HG02852 (cell line): ENCODE measurements around the gene ADAM22.
"Not testable (repeated sequence)": the region's sequence is repeated elsewhere in the genome, so short reads cannot be mapped to it uniquely, and the experiment has no call there.

Source experiments
- ATAC-seq: cut with Tn5 transposase; IDR thresholded peaks from one replicate; pipeline ENCODE4 v1.9.1; 2021; ENCODE audit warnings: mild to moderate bottlenecking, moderate library complexity; ENCODE audit not compliant: unreplicated experiment

The ADAM22 gene, protein sequence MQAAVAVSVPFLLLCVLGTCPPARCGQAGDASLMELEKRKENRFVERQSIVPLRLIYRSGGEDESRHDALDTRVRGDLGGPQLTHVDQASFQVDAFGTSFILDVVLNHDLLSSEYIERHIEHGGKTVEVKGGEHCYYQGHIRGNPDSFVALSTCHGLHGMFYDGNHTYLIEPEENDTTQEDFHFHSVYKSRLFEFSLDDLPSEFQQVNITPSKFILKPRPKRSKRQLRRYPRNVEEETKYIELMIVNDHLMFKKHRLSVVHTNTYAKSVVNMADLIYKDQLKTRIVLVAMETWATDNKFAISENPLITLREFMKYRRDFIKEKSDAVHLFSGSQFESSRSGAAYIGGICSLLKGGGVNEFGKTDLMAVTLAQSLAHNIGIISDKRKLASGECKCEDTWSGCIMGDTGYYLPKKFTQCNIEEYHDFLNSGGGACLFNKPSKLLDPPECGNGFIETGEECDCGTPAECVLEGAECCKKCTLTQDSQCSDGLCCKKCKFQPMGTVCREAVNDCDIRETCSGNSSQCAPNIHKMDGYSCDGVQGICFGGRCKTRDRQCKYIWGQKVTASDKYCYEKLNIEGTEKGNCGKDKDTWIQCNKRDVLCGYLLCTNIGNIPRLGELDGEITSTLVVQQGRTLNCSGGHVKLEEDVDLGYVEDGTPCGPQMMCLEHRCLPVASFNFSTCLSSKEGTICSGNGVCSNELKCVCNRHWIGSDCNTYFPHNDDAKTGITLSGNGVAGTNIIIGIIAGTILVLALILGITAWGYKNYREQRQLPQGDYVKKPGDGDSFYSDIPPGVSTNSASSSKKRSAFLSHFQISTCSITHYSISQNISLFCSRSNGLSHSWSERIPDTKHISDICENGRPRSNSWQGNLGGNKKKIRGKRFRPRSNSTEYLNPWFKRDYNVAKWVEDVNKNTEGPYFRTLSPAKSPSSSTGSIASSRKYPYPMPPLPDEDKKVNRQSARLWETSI

DNA sequence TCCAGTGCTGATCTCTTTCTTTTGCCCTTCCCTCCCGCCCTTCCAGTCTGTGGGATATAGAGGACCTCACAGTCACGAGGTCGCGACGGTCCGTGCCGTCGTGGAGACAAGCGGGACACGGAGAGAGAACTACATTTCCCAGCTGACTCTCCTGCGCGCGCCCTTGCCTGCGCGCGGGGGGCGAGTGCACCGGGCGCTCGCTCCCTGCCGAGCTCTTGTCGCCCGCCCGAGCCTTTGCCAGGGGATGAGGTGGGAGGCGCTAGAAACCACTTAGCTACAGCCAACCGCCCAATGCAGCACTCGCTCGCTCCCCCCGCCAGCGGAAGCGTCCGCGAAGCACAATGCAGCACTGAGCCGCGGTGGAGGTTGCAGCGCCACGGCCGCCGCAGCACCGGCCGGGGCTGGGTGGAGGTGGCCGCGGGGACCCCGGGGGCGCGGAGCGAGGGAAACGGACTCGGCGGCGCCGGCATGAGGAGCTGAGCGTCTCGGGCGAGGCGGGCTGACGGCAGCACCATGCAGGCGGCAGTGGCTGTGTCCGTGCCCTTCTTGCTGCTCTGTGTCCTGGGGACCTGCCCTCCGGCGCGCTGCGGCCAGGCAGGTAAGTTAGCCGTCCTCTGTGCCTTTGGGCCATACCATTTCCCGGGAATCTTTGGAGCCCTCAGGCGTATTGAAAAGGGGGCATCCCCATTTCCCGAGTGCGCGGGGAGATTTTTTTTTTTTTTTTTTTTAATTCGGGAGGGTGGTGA, at the start of gene ADAM22:
Gene ADAM22, plus strand, starts transcription at position 299 of the 746 bp plus-strand sequence. Its CDS starts 215 bp downstream, at position 514.
- peak; percentile 96 for ATAC-seq

DNA sequence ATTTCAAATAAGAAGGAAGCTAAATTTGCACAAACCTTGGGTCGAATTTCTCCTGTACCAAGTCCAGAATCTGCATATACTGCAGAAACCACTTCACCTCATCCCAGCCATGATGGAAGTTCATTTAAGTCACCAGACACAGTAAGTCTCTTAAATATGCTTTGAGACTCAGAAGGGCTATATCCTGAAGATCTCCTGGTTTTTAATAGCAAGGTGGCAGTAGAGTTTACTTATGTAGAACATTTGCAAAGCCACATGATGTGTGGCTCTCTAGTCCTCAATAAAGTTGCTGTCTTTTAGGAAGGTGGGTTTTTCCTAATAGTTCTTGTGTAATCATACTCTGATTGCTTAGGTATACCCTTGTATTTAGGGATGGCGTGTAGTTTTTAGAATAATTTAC, 49.0 kb upstream of the ADAM22 start:
- ATAC-seq: no peak

GRCh38 chr7:87886875-87887274, 47.2 kb upstream of the ADAM22 start:
- no peak for ATAC-seq

GRCh38 chr7:87895363-87895762, 38.7 kb upstream of the ADAM22 start:
- ATAC-seq: no peak

- ATAC-seq: no peak
Measured at GRCh38 chr7:87899255-87899654, 34.8 kb upstream of the ADAM22 start.

DNA sequence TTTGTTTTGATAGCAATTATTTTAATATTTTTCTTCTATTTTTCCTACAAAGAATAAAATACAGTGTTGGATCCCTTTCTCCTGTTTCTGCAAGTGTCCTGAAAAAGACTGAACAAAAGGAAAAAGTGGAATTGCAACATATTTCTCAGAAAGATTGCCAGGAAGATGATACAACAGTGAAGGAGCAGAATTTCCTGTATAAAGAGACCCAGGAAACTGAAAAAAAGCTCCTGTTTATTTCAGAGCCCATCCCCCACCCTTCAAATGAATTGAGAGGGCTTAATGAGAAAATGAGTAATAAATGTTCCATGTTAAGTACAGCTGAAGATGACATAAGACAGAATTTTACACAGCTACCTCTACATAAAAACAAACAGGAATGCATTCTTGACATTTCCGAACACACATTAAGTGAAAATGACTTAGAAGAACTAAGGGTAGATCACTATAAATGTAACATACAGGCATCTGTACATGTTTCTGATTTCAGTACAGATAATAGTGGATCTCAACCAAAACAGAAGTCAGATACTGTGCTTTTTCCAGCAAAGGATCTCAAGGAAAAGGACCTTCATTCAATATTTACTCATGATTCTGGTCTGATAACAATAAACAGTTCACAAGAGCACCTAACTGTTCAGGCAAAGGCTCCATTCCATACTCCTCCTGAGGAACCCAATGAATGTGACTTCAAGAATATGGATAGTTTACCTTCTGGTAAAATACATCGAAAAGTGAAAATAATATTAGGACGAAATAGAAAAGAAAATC, 26.7 kb upstream of the ADAM22 start:
- ATAC-seq: not testable (repeated sequence)

DNA sequence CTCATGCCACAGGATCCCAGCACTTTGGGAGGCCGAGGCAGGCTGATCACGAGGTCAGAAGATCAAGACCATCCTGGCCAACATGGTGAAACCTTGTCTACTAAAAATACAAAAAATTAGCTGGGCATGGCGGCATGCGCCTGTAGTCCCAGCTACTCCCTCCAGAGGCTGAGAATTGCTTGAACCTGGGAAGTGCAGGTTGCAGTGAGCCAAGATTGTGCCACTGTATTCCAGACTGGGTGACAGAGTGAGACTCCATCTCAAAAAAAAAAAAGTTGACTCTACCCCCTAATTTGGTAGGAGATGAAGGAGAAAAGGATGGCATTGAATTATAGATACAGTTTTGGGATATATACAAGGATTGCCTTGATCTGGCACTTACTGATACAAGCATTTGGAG, 25.2 kb upstream of the ADAM22 start:
- ATAC-seq: not testable (repeated sequence)

DNA sequence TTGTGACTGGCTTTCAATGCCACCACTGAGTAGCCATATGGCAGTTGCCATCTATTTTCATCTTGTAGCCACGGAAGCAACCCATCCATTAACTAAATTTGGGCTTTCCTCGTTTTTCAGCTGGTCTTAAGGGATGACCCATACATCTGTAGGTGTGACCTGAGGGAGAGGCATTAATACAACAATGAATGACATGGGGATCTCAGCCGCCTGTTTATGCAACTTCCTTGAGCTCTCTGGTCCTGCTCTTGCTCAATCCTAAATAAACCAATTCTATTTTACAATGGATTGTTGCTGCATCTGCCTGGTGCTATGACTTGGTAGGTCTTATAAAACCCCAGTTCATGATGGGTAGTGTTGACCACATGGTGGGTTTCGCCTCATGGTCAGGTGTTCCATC, 21.9 kb upstream of the ADAM22 start:
- no peak for ATAC-seq

DNA sequence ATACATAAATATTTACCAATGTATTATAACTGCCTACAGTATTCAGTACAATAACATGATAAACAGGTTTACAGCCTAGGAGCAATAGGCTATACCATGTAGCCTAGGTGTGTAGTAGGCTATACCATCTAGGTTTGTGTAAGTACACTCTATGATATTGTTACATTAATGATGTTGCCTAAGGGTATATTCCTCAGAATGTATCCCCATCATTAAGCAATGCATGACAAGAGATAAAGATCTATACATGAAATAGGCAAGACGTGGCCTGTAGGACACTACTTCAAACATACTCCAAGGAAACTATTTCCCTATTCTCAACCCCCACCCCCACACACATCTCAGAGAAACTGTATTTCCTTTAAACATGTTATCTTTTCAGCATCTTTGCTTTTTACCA, 15.3 kb upstream of the ADAM22 start:
- ATAC-seq: no peak

DNA sequence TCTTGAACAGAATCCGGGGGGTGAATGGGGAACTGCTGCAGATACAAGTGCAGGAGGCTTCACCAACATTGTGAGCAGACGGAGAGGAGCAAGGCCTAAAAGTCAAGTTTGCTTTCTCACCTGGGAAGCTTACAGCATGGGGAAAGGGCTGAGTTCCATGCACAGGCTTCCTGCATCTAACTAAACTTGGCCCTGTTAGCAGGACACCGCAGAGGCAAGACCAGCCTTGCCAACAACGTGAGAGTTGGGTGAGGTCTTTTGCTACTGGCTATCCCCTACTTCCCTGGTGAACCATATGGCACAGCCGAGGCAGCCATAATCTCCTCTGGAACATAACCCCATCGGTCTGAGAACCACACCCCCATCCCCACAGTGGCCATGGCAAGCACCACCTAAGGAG, 14.2 kb upstream of the ADAM22 start:
- ATAC-seq: no peak

- no peak for ATAC-seq
Measured at GRCh38 chr7:87920578-87920977, 13.5 kb upstream of the ADAM22 start.

DNA sequence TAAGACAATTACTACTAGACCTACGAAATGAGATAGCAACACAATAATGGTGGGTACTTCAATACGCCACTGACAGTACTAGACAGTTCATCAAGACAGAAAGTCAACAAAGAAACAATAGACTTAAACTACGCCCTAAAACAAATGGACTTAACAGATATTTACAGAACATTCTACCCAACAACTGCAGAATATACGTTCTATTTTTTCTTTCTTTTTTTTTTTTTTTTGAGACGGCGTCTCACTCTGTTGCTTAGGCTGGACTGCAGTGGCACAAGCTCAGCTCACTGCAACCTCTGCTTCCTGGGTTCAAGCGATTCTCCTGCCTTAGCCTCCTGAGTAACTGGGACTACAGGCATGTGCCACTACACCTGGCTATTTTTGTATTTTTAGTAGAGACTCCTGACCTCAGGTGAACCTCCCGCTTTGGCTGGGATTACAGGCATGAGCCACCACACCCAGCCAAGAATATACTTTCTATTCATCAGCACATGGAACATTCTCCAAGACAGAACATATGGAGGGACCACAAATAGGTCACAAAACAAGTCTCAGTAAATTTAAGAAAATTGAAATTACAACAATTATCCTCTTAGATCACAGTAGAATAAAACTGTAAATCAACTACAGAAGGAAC, 11.2 kb upstream of the ADAM22 start:
- not testable (repeated sequence) for ATAC-seq

GRCh38 chr7:87926581-87927461, 7.2 kb upstream of the ADAM22 start:
- peak; percentile 99 for ATAC-seq

DNA sequence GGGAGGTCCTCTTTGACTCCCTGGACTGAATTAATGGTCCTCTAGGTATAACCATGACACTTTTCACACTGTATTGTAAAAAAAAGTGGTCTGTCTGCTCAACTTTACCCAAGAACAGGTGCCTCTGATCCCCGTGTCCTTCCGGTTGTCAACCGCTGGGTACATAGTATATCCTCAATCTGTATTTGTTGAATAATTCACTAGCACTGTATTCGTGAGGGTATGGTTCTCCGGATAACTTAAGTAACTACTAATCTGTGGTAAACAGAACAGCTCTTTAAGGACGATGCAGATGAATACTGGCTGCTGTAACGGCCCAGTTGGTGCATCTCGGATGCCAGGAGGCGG, 472 bp upstream of the ADAM22 start:
- no peak for ATAC-seq

DNA sequence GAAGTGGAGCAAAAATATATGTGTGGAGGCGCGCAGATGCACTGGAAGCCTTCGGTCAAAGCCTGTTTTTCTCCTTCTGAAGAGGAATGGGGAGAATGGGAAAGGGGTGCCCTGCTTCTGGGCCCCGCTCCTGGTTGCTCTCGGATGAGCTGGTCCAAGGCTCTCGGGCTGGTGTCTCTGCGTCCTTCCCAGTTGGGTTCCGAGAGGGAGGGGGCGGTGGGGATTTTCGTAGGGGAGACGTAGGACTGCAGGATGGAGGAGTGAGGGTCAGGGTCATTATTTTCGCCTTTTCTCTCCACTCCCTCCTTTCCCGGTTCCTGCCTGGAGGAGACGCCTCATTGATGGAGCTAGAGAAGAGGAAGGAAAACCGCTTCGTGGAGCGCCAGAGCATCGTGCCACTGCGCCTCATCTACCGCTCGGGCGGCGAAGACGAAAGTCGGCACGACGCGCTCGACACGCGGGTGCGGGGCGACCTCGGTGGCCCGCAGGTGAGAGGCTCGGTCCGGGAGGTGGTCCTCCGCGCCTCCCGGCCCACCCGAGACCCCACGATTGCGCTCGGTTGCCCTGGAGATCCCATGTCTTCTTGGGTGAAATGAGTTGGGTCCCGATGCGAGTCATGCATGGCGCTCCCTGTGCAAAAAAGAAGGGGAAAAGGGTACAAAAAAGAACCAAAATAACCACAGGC, 790 bp downstream of the ADAM22 start:
- ATAC-seq: peak; percentile 4

DNA sequence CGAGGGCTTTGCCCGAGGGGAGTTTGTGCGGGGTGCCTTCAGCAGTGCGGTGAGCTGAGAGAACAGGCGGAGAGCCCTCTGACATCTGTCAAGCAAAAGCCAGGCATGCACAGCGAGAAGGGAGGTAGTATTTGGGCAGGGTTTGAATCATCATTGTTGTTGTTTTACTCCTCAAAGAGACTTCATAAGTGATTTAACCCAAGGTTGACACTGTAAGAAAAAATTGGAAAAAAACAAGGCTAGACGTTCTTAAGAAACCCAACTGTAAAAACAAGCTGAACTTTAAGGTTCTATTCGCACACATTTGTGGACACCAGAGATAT, 1.3 kb downstream of the ADAM22 start:
- ATAC-seq: no peak

DNA sequence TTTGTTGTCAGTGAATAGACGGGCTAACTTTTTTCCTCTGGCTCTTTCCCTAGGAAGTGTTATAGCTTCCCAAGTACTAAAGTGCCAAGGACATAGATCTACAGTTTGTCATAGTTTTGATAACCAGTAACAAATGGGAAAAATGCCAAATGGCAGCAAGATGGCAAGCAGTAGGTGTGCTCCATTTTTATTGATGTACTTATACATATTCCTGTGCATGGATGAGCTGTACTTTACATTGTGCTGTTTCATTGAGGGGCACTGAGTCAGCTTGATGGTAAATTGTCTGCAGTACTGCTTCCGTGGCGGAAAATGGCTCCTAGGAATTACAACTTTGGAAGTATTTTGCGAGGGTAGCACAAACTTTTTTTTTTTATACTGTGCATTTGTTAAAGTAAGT, 7.1 kb downstream of the ADAM22 start:
- no peak for ATAC-seq

DNA sequence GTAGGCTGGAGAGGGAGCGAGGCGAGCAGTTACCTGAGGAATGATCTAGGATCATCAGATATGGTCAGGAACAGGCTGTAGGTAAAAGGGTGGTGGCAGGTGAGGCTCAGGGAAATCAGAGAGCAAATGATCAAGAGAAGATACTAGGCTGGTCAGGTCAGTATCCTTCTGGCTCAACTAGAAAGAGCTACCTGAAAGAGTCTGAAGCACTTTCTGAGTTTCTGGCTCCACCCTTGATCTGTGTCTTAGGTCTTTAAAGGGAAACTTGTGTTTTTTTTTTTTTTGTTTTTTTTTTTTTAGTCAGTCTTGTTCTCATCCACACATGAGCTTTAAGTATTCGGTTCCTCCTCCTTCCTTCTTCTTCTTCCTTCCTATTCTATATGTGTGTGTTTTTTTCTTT, 10.5 kb downstream of the ADAM22 start:
- ATAC-seq: peak; percentile 70

GRCh38 chr7:87945926-87946325, 11.9 kb downstream of the ADAM22 start:
- ATAC-seq: not testable (repeated sequence)
